Stimulated activated naive CD4-positive, alpha-beta T cell treated with Interleukin-2 at 50 U/mL for 16 hours (primary cell): ENCODE measurements around the gene KRTAP20-4.

Source experiments
- DNase-seq: peaks from one replicate; lab custom pipeline; 2025; lab: John Stamatoyannopoulos, UW

The KRTAP20-4 gene

DNA sequence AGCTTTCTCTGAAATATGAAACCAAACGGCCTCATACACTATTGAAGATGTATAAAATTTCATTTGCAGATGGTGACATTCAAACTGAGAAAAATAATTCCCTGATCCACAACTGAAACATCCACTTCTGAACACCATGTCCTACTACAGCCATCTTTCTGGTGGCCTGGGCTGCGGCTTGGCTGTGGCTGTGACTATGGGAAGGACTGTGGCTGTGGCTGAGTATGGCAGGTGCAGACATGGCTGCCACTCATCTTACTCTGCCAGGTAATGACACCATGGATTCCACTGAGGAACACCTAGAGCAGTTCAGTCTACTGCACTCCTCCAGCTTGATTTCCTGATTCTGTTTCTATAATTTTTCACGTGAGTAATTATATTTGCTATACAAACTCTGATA is at the start of gene KRTAP20-4:
Gene KRTAP20-4, plus strand, starts transcription at position 106 of the 400 bp plus-strand sequence.
- DNase-seq: no peak

- no peak for DNase-seq
These were observed 42.7 kb upstream of the KRTAP20-4 start for GRCh38 chr21:30577766-30578165.

DNA sequence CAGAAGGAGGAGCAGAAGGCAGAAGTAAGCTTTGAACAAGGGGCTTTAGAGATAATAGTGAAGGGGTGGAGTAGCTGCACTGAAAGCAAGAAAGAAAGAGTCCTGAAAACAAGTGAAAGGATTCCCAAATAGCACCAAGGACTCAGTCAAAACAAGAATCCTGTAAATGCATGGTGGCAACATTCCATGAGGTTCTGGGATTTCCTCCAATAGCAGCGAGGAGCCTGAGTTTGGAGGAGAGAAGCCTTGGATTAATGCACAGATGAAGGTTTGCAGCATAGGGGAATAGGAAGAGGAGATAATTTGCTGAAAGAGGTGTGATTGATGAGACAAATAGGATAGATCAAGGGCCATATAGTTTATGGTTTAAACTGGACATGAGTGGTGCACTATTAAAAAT is 41.1 kb upstream of the KRTAP20-4 start:
- DNase-seq: no peak

- no peak for DNase-seq
These were observed 40.3 kb upstream of the KRTAP20-4 start for GRCh38 chr21:30580132-30580531.

GRCh38 chr21:30582870-30583269 is 37.6 kb upstream of the KRTAP20-4 start:
- no peak for DNase-seq

DNA sequence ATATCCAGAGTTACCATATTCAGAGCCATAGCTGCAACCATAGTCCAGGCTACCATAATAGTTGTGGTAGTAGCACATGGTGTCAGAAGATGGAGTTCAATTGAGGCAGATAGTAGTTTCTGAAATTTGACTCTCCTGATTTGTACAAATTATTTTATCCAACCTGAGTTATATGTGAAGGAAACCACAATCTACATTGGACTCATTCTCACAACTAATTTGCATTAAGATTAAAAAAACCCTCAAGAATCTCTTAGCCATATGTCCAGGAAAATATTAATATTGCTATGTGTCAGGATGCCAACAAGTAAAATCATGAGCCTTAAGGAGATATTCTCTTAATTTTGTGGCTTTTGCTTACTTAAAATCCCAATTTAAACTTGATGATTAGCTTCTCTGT is 30.1 kb upstream of the KRTAP20-4 start, which contains the start of gene KRTAP22-2:
Gene KRTAP22-2, minus strand, starts transcription at position 101 of the 400 bp plus-strand sequence.
- DNase-seq: no peak

GRCh38 chr21:30592140-30592539 is 28.3 kb upstream of the KRTAP20-4 start, which contains the start of gene KRTAP6-3:
Gene KRTAP6-3, plus strand, starts transcription at chr21:30592440. Its CDS starts 6 bp downstream, at chr21:30592446.
- no peak for DNase-seq

- DNase-seq: no peak
These were observed 21.6 kb upstream of the KRTAP20-4 start, which contains the start of gene KRTAP6-2 for GRCh38 chr21:30598802-30599201. Gene KRTAP6-2, minus strand, starts transcription at chr21:30598902. Its CDS starts 28 bp downstream, at chr21:30598874.

DNA sequence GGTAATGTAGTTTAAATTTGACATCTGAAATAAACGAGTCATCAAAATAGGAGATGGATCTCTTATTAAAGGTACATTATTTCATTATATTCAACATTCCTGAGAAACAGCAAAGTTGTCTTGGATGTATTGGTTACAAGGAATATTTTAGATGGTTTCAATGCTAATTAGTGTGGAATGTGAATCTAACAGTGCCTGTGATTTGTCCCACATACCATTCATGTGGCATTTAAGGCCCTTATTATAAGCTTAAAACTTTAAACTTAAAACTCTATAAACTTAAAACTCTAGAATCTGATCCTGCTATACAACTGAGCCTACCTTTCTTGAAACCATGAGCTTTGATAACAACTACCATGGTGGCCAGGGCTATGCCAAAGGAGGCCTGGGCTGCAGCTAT is 19.6 kb upstream of the KRTAP20-4 start, which contains the start of gene KRTAP22-1:
Gene KRTAP22-1, plus strand, starts transcription at position 301 of the 400 bp plus-strand sequence.
- DNase-seq: no peak

GRCh38 chr21:30605968-30606367 is 14.5 kb upstream of the KRTAP20-4 start:
- DNase-seq: no peak

DNA sequence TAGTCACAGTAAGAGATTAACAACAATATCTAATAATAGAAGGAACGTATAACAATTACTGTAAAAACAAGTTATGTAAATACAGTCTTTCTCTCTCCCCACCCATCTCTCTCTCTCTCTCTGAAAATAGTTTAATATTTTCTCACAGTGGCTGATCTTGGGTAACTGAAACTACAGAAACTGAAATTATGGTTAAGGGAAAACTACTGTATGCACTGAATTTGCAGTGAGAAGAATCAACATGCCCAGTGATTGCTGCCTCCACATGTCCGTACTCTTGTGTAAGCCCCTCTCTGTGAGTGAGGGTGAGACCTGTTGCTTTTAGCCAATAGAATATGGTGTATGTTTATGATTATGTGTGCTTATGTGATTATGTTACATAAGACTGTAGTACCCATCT is 8.3 kb upstream of the KRTAP20-4 start:
- no peak for DNase-seq

DNA sequence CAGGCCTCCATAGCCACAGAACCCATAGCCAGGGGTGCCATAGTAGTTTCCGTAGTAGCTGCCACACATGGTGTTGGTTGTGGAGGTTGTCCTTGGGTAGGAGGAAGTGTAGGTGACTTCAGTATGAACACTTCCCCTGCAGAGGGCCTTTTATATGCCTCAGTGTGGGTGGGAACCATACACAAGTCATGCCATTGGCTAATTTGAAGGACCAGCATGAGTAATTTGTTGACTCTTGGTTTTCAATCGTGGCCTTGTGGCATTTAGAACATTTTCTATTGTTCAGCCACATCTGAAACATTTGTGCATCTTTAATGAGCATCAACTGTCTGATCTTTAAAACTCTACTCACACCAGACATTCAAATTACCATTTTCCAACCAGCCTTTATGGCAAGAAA is 6.6 kb upstream of the KRTAP20-4 start, which contains the start of gene KRTAP6-1:
Gene KRTAP6-1, minus strand, starts transcription at position 95 of the 400 bp plus-strand sequence. Its CDS starts 26 bp downstream, at position 69.
- no peak for DNase-seq

DNA sequence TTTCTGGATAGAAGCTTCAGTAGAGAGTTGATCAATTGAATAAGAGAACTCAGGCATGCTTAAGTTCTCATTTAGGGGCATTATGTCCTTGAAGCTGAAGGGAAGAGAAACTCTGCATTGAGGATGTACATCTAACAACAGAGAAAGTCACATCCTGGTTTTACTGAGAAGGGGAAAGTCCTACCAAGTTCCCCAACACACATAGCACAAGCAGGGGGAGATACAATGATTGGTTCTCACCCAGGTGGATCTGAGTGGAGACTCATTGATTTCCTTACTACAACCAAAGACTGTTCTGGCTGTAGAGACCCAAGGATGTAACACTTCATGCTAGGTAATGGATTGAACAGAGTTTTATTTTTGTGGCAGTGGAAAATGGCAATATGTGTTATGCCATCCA is 5.2 kb upstream of the KRTAP20-4 start:
- no peak for DNase-seq

- DNase-seq: no peak
These were observed 4.3 kb upstream of the KRTAP20-4 start, which contains the start of gene KRTAP20-1 for GRCh38 chr21:30616125-30616524. Gene KRTAP20-1, plus strand, starts transcription at chr21:30616425. Its CDS starts 30 bp downstream, at chr21:30616455.

GRCh38 chr21:30620080-30620479 is 347 bp upstream of the KRTAP20-4 start:
- DNase-seq: no peak

GRCh38 chr21:30623362-30623761 is 2.9 kb downstream of the KRTAP20-4 start:
- DNase-seq: no peak

- DNase-seq: no peak
These were observed 5.2 kb downstream of the KRTAP20-4 start for GRCh38 chr21:30625449-30626165.

DNA sequence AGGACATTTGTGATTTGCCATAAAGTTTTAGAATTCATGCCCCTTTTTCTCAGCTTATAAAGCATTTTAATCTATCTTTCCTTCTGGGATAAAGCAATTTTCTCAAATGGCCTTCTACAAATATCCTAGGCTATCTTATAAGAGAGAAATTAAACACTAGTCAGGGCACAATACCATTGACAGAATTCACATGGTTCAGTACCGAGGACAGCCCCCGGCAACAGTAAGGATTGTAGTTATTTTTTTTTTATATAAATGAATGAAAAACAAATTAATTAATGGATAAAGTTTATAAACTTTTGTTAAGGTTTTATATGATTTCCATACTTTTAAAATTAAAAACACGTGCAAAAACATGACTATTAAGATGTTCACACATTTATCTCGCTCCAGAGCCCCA is 7.7 kb downstream of the KRTAP20-4 start:
- DNase-seq: no peak

DNA sequence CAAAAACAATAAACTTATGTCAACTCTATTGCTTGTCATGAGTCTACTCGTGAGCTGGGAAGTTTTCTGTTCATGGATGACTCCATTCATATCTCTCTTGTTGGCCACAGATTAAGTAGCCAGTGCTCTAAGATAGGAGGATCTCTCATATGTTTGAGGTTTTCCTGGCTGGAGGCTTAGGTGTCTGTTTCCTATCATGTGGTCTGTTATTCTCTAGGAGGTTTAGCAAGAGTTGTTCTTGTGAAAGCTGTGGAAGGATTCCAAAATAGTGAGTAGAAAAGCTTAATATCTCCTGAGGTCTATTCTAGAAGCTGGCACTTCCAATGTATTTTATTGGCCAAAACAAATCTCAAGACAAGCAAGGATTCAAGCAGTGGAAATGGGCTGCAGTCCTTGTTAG is 8.8 kb downstream of the KRTAP20-4 start:
- no peak for DNase-seq

DNA sequence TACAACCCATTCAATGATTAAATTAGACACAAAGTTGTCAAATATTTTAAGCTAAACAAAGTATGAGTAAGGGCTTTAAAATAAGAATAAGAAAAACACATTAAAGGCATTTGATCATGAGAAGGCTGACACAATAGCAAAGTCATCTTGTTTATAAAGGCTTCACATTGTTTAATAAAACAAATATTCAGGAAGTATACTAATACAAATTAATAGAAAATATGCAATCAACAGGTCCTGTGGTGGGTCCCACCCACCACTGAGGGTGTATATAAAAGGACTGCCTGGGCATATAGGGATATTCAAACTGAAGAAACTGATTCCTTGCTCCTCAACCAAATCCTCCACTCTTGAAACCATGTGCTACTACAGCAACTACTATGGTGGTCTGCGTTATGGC is 14.5 kb downstream of the KRTAP20-4 start, which contains the start of gene KRTAP20-2:
Gene KRTAP20-2, plus strand, starts transcription at position 301 of the 400 bp plus-strand sequence. Its CDS starts 58 bp downstream, at position 359.
- no peak for DNase-seq

DNA sequence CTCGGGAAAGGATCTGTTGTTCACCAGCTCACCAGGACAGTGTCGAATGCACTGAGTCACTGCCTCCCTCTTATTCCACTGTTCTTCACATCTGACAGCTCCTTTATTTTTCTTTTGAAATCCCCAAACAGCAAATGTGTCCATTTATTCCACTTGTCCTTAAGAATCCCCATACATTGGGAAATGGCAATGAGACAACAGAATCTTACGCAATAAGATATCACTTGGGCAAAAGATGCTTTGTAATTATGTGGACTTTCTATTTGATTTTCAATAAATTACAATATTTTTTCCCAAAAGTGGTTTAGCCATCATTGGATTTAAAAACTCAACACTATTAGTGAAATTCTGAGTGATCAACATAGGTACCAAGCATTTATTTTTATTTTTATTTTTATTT is 18.3 kb downstream of the KRTAP20-4 start:
- no peak for DNase-seq

GRCh38 chr21:30642564-30642963 is 22.1 kb downstream of the KRTAP20-4 start, which contains the start of gene KRTAP20-3:
Gene KRTAP20-3, plus strand, starts transcription at chr21:30642864.
- no peak for DNase-seq

- DNase-seq: no peak
These were observed 26.5 kb downstream of the KRTAP20-4 start for GRCh38 chr21:30646904-30647414.
